ENCODE data around the gene IPP.

DNA sequence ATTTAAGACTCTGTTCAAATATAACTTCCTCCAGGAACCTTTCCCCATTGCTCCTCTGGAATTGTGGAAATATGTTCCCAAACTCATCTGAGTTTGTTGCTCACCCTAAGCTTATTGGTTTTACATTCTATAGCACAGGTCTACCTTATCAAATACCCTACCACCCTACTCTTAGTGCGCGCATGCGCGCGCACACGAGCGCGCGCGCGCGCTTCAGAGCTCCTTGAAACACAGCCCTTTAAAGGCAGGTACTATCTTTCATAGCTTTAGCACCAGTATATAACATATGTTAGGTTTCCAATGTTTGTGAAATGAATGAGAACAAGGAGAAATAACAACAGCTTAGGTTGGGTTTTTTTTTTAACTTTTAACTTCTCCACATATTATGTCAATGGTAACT is 3.5 kb downstream of the IPP start:
- TF ChIP-seq, protein P1, sequence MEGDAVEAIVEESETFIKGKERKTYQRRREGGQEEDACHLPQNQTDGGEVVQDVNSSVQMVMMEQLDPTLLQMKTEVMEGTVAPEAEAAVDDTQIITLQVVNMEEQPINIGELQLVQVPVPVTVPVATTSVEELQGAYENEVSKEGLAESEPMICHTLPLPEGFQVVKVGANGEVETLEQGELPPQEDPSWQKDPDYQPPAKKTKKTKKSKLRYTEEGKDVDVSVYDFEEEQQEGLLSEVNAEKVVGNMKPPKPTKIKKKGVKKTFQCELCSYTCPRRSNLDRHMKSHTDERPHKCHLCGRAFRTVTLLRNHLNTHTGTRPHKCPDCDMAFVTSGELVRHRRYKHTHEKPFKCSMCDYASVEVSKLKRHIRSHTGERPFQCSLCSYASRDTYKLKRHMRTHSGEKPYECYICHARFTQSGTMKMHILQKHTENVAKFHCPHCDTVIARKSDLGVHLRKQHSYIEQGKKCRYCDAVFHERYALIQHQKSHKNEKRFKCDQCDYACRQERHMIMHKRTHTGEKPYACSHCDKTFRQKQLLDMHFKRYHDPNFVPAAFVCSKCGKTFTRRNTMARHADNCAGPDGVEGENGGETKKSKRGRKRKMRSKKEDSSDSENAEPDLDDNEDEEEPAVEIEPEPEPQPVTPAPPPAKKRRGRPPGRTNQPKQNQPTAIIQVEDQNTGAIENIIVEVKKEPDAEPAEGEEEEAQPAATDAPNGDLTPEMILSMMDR (IDR thresholded peaks at IDR 0.05): no peak
- TF ChIP-seq POLR2A (IDR thresholded peaks at IDR 0.05) (no peak), POLR2AphosphoS5 (IDR thresholded peaks at IDR 0.05) (no peak)

Measured in breast epithelium (tissue), 3 donors.